Measurements from ENCODE around the gene MAP3K12. TPM values are rescaled to one million over a fixed set of nuclear protein-coding genes. Genes with fewer than 3 reads are reported as not detected.

MAP3K12 gene
- total RNA-seq, 1 donor from 2014 or later: 21.9 TPM

- DNase-seq (ENCODE audit: extremely low spot score in 2 of 2): no peak
- no peak overlapping the region for H3K4me3 ChIP-seq
- H3K27ac ChIP-seq: no peak overlapping the region
- no peak for TF ChIP-seq POLR2A (IDR thresholded peaks at IDR 0.05)
- TF ChIP-seq CTCF (IDR thresholded peaks at IDR 0.05): no peak
- TF ChIP-seq POLR2AphosphoS5 (IDR thresholded peaks at IDR 0.05; ENCODE audit: insufficient read depth in 1 of 2, low read depth in 1 of 2): no peak
- intact Hi-C loops (cut with DNase I): no loop called here
- no peaks in the 10 kb centered on the region for H3K27me3 ChIP-seq
- no peaks in the 10 kb centered on the region for H3K4me1 ChIP-seq
- H3K9me3 ChIP-seq: no peaks in the 10 kb centered on the region
- peaks cover 0 to 75% of the 10 kb centered on the region in 2 donors for H3K36me3 ChIP-seq
These were observed 25.2 kb upstream of the MAP3K12 start for GRCh38 chr12:53524476-53524875.

GRCh38 chr12:53523131-53523530, 23.9 kb upstream of the MAP3K12 start:
- Histone ChIP-seq H3K4me1 (no peaks in the 10 kb centered on the region), H3K27ac (no peak overlapping the region), H3K36me3 (peaks cover 0 to 79% of the 10 kb centered on the region in 2 donors), H3K27me3 (no peaks in the 10 kb centered on the region), H3K4me3 (no peak overlapping the region), H3K9me3 (no peaks in the 10 kb centered on the region)
- DNase-seq (ENCODE audit: extremely low spot score in 2 of 2): no peak
- intact Hi-C loops (cut with DNase I): no loop called here
- TF ChIP-seq POLR2A (IDR thresholded peaks at IDR 0.05) (no peak), CTCF (IDR thresholded peaks at IDR 0.05) (no peak), POLR2AphosphoS5 (IDR thresholded peaks at IDR 0.05; ENCODE audit: insufficient read depth in 1 of 2, low read depth in 1 of 2) (no peak)

GRCh38 chr12:53518381-53518780, 19.1 kb upstream of the MAP3K12 start:
- H3K4me3 ChIP-seq: no peak overlapping the region
- H3K36me3 ChIP-seq: peaks cover 0 to 89% of the 10 kb centered on the region in 2 donors
- H3K9me3 ChIP-seq: no peaks in the 10 kb centered on the region
- intact Hi-C loops (cut with DNase I): no loop called here
- TF ChIP-seq POLR2AphosphoS5 (IDR thresholded peaks at IDR 0.05; ENCODE audit: insufficient read depth in 1 of 2, low read depth in 1 of 2) (no peak), POLR2A (IDR thresholded peaks at IDR 0.05) (no peak), CTCF (IDR thresholded peaks at IDR 0.05) (no peak)
- no peak overlapping the region for H3K27ac ChIP-seq
- no peaks in the 10 kb centered on the region for H3K4me1 ChIP-seq
- DNase-seq (ENCODE audit: extremely low spot score in 2 of 2): no peak
- no peaks in the 10 kb centered on the region for H3K27me3 ChIP-seq

GRCh38 chr12:53516758-53517455, 17.6 kb upstream of the MAP3K12 start:
- Histone ChIP-seq H3K4me1 (no peaks in the 10 kb centered on the region), H3K4me3 (no peak overlapping the region), H3K27ac (no peak overlapping the region), H3K36me3 (peaks cover 0 to 78% of the 10 kb centered on the region in 2 donors), H3K27me3 (no peaks in the 10 kb centered on the region), H3K9me3 (no peaks in the 10 kb centered on the region)
- DNase-seq (ENCODE audit: extremely low spot score in 2 of 2): no peak
- intact Hi-C loops (cut with DNase I): no loop called here
- TF ChIP-seq POLR2A (IDR thresholded peaks at IDR 0.05) (no peak), POLR2AphosphoS5 (IDR thresholded peaks at IDR 0.05; ENCODE audit: insufficient read depth in 1 of 2, low read depth in 1 of 2) (no peak), CTCF (IDR thresholded peaks at IDR 0.05) (no peak)

- Histone ChIP-seq H3K9me3 (no peaks in the 10 kb centered on the region), H3K4me1 (no peaks in the 10 kb centered on the region), H3K27ac (no peak overlapping the region), H3K36me3 (peaks cover 0 to 82% of the 10 kb centered on the region in 2 donors), H3K4me3 (no peak overlapping the region), H3K27me3 (no peaks in the 10 kb centered on the region)
- intact Hi-C loops (cut with DNase I): no loop called here
- no peak for TF ChIP-seq CTCF (IDR thresholded peaks at IDR 0.05)
- TF ChIP-seq POLR2AphosphoS5 (IDR thresholded peaks at IDR 0.05; ENCODE audit: insufficient read depth in 1 of 2, low read depth in 1 of 2): no peak
- no peak for TF ChIP-seq POLR2A (IDR thresholded peaks at IDR 0.05)
- DNase-seq (ENCODE audit: extremely low spot score in 2 of 2): no peak
These were observed 16.0 kb upstream of the MAP3K12 start for GRCh38 chr12:53515291-53515680.

All from vagina (tissue), 2 donors.